ENCODE measurements around the gene ENPEP. TPM values are rescaled to one million over a fixed set of nuclear protein-coding genes. Genes with fewer than 3 reads are reported as not detected.

Gene ENPEP
- total RNA-seq (2022; extraction: Qiagen RNA extraction; ENCODE audit: low read depth) = 0.05 to 0.32 TPM (median 0.18 TPM) in 4 of 5 replicates, not detected in the other

GRCh38 chr4:110475881-110476818 is at the start of gene ENPEP:
Gene ENPEP, plus strand, starts transcription at chr4:110476155. Its CDS starts 260 bp downstream, at chr4:110476415.

Other genes with a start within 250 kb of the ENPEP start
- gene PITX2, start 146.9 kb downstream of the ENPEP start, total RNA-seq (2022; extraction: Qiagen RNA extraction; ENCODE audit: low read depth) = 0.73 to 1.5 TPM (median 1.3 TPM) in 5 replicates

Data from A549 treated with GW870086 at 1 μM for 4 hours (cell line).